HCT116 (cell line): ENCODE data around the gene MRM3. TPM values are rescaled to one million over a fixed set of nuclear protein-coding genes. Genes with fewer than 3 reads are reported as not detected.
"Not testable (repeated sequence)": the region's sequence is repeated elsewhere in the genome, so short reads cannot be mapped to it uniquely, and the experiment has no call there.

ENCODE experiments used
- ATAC-seq: fragments of 200-7000 bp; cut with Tn5 transposase; 2 replicates; pipeline ENCODE4 v1.9.1; 2020; ENCODE audit warnings: mild to moderate bottlenecking, moderate library complexity
- BruUV-seq: library from RNA; stranded (reverse); fragments of 400-500 nt; replicated peaks from 2 replicates; lab custom pipeline; 2021; lab: Mats Ljungman, UMichigan
- CTCF ChIA-PET: fragments of 300-600 bp; sonication (Branson Sonifier 250); formaldehyde crosslinking; loops from one replicate; lab custom pipeline; 2021; ENCODE audit warnings: antibody characterized with exemption; lab: Charles Lee
- POLR2A ChIA-PET: fragments of 300-600, 350-600 bp; sonication (Branson Sonifier 250); formaldehyde crosslinking; loops from one replicate; lab custom pipeline; 2021; ENCODE audit warnings: antibody characterized with exemption; lab: Charles Lee
- RAD21 ChIA-PET, 2 experiments: fragments of 300-600 bp; sonication (Branson Sonifier 250); formaldehyde crosslinking; loops; one replicate each; lab custom pipeline; 2023; ENCODE audit warnings: low total read pairs in 2 of 2; ENCODE audit not compliant: uncharacterized antibody in 2 of 2, unreplicated experiment in 2 of 2, low non-redundant PET in 1 of 2; lab: Charles Lee
- DNase-seq: peaks from one replicate; pipeline ENCODE4 v3.0.0-alpha.2; 2010; ENCODE audit warnings: low read depth, low spot score
- H2AFZ ChIP-seq: fragments of 200-600 bp; shearing (Covaris generic), sonication (generic); 2 replicates; pipeline ENCODE4 v1.6.1; 2017; ENCODE audit warnings: low read depth, mixed run types, mixed read lengths, antibody characterized with exemption, low read length; ENCODE audit not compliant: poor library complexity, severe bottlenecking
- H3K27ac ChIP-seq: 2 replicates; pipeline ENCODE4 v1.5.1; 2012; ENCODE audit warnings: low read depth, low read length
- H3K27me3 ChIP-seq: fragments of 200-600 bp; sonication (generic); 2 replicates; pipeline ENCODE4 v1.6.1; 2016; ENCODE audit warnings: mixed run types, low read length, mixed read lengths; ENCODE audit not compliant: insufficient read depth
- H3K36me3 ChIP-seq, 2 experiments: fragments of 200-500 bp in 1 of 2; fragments of 200-600 bp in 1 of 2; sonication (Bioruptor generic) in 1 of 2; sonication (generic) in 1 of 2; 2 replicates each; pipeline versions ENCODE4 v1.5.1 to v1.6.1; 2014 to 2016; ENCODE audit warnings: low read length in 2 of 2, inconsistent platforms in 1 of 2, mixed read lengths in 1 of 2, mixed run types in 1 of 2; ENCODE audit not compliant: insufficient read depth in 2 of 2, control insufficient read depth in 1 of 2
- H3K4me1 ChIP-seq, 2 experiments: fragments of 200-600 bp in 1 of 2; sonication (generic) in 1 of 2; 2 replicates each; pipeline versions ENCODE4 v1.5.1 to v1.6.1; 2012 to 2017; ENCODE audit warnings: low read length in 2 of 2, inconsistent platforms in 1 of 2, mild to moderate bottlenecking in 1 of 2, mixed read lengths in 1 of 2, mixed run types in 1 of 2, moderate library complexity in 1 of 2; ENCODE audit not compliant: insufficient read depth in 2 of 2, control insufficient read depth in 1 of 2
- H3K4me2 ChIP-seq: fragments of 200-600 bp; sonication (generic); 2 replicates; pipeline ENCODE4 v1.6.1; 2017; ENCODE audit warnings: mixed run types, low read length, mixed read lengths
- H3K4me3 ChIP-seq, 2 experiments: fragments of 200-600 bp in 1 of 2; sonication (generic) in 1 of 2; replicated peaks in 1 of 2; 2 replicates each; pipeline ENCODE4 v1.5.1; 2011 to 2016; ENCODE audit warnings: low read length in 2 of 2, control low read depth in 1 of 2, low read depth in 1 of 2, mild to moderate bottlenecking in 1 of 2, mixed read lengths in 1 of 2, mixed run types in 1 of 2
- H3K79me2 ChIP-seq: fragments of 200-600 bp; sonication (generic); 2 replicates; pipeline ENCODE4 v1.6.1; 2017; ENCODE audit warnings: mild to moderate bottlenecking, mixed run types, low read length, moderate library complexity, mixed read lengths; ENCODE audit not compliant: insufficient read depth
- H3K9ac ChIP-seq: fragments of 200-600 bp; sonication (generic); 2 replicates; pipeline ENCODE4 v1.6.1; 2016; ENCODE audit warnings: low read length, mixed read lengths
- H3K9me2 ChIP-seq: fragments of 200-600 bp; sonication (generic), shearing (Covaris generic); 2 replicates; pipeline ENCODE4 v1.6.1; 2017; ENCODE audit warnings: mixed run types, mild to moderate bottlenecking, moderate library complexity; ENCODE audit not compliant: insufficient read depth
- H3K9me3 ChIP-seq, 2 experiments: fragments of 200-500 bp in 1 of 2; fragments of 200-600 bp in 1 of 2; sonication (Bioruptor generic) in 1 of 2; sonication (generic) in 1 of 2; 2 replicates each; pipeline ENCODE4 v1.6.1; 2014 to 2017; ENCODE audit warnings: low read length in 2 of 2, mixed read lengths in 2 of 2, inconsistent platforms in 1 of 2, low read depth in 1 of 2, mild to moderate bottlenecking in 1 of 2, mixed run types in 1 of 2, moderate library complexity in 1 of 2; ENCODE audit not compliant: control insufficient read depth in 1 of 2, insufficient read depth in 1 of 2
- H4K20me1 ChIP-seq: fragments of 200-600 bp; sonication (generic), shearing (Covaris generic); 2 replicates; pipeline ENCODE4 v1.6.1; 2017; ENCODE audit warnings: mixed run types, mild to moderate bottlenecking, moderate library complexity; ENCODE audit not compliant: insufficient read depth
- CEBPB ChIP-seq: IDR thresholded peaks from 2 replicates; pipeline ENCODE4 v1.6.1; 2012; ENCODE audit warnings: low read depth
- CTCF ChIP-seq, 3 experiments: fragments of 200-600 bp in 1 of 3; sonication (generic) in 1 of 3; IDR thresholded peaks in 2 of 3; conservative IDR thresholded peaks in 1 of 3; 2 replicates each; pipeline ENCODE4 v1.5.1; 2012 to 2017; ENCODE audit warnings: low read depth in 2 of 3, low read length in 2 of 3, antibody characterized with exemption in 1 of 3, borderline replicate concordance in 1 of 3, control low read depth in 1 of 3, mild to moderate bottlenecking in 1 of 3, mixed read lengths in 1 of 3, mixed run types in 1 of 3, moderate library complexity in 1 of 3; ENCODE audit not compliant: insufficient read depth in 1 of 3
- EGR1 ChIP-seq: IDR thresholded peaks from 2 replicates; pipeline ENCODE4 v1.6.1; 2012; ENCODE audit warnings: low read depth
- EZH2phosphoT487 ChIP-seq: fragments of 200-600 bp; IDR thresholded peaks from 2 replicates; pipeline ENCODE4 v1.6.1; 2018; ENCODE audit warnings: antibody characterized with exemption, borderline replicate concordance
- JUND ChIP-seq: IDR thresholded peaks from 2 replicates; pipeline ENCODE4 v1.6.1; 2012
- POLR2AphosphoS5 ChIP-seq: IDR thresholded peaks from 2 replicates; pipeline ENCODE4 v1.6.1; 2011; ENCODE audit warnings: mild to moderate bottlenecking, low read depth, low read length, moderate library complexity
- RAD21 ChIP-seq: IDR thresholded peaks from 2 replicates; pipeline ENCODE4 v1.6.1; 2012; ENCODE audit warnings: low read depth, mild to moderate bottlenecking
- SIN3A ChIP-seq: IDR thresholded peaks from 2 replicates; pipeline ENCODE4 v1.6.1; 2012; ENCODE audit warnings: low read depth
- YY1 ChIP-seq: IDR thresholded peaks from 2 replicates; pipeline ENCODE4 v1.6.1; 2011; ENCODE audit warnings: low read length, low read depth, moderate library complexity, mild to moderate bottlenecking; ENCODE audit not compliant: insufficient replicate concordance; ENCODE audit errors: extremely low read depth
- ZBTB33 ChIP-seq: IDR thresholded peaks from 2 replicates; pipeline ENCODE4 v1.6.1; 2011; ENCODE audit warnings: mild to moderate bottlenecking, low read length, moderate library complexity; ENCODE audit not compliant: insufficient replicate concordance; ENCODE audit errors: extremely low read depth
- ZFX ChIP-seq: fragments of 450-650 bp; IDR thresholded peaks from 2 replicates; pipeline ENCODE4 v1.6.1; 2017
- ZNF274 ChIP-seq: fragments of 200-500 bp; sonication (Bioruptor generic); IDR thresholded peaks from 2 replicates; pipeline ENCODE4 v1.6.1; 2014; ENCODE audit warnings: mild to moderate bottlenecking, low read depth, low read length, inconsistent platforms
- intact Hi-C: fragments of 100-400 bp; cut with micrococcal nuclease; formaldehyde crosslinking; loops from 2 replicates; pipeline ENCODE4 v1.10.0; 2022
- total RNA-seq: library from RNA; stranded (reverse); gene quantifications from one replicate; pipeline ENCODE4 v1.2.1, GENCODE V29; 2021; ENCODE audit not compliant: unreplicated experiment
- TF ChIP-seq, protein P1 (sequence below): IDR thresholded peaks from 2 replicates; pipeline ENCODE4 v1.6.1; 2012; ENCODE audit warnings: low read depth

Gene MRM3
- total RNA-seq, 1 experiment from 2014 or later, result 32.6 TPM

GRCh38 chr17:753418-753817 is 28.7 kb upstream of the MRM3 start:
- H3K36me3 ChIP-seq, result peaks cover 0 to under 1% of the 10 kb centered on the region in 2 experiments; a peak in 2 of 4 replicates
- H2AFZ ChIP-seq, result no peak overlapping the region
- no peak for TF ChIP-seq YY1
- no peak for TF ChIP-seq ZBTB33
- no peak for TF ChIP-seq RAD21
- no peak for TF ChIP-seq ZNF274
- no peak for TF ChIP-seq CEBPB
- TF ChIP-seq SIN3A, result no peak
- no peak for TF ChIP-seq EGR1
- TF ChIP-seq ZFX, result no peak
- TF ChIP-seq EZH2phosphoT487, result no peak
- TF ChIP-seq, protein P1, sequence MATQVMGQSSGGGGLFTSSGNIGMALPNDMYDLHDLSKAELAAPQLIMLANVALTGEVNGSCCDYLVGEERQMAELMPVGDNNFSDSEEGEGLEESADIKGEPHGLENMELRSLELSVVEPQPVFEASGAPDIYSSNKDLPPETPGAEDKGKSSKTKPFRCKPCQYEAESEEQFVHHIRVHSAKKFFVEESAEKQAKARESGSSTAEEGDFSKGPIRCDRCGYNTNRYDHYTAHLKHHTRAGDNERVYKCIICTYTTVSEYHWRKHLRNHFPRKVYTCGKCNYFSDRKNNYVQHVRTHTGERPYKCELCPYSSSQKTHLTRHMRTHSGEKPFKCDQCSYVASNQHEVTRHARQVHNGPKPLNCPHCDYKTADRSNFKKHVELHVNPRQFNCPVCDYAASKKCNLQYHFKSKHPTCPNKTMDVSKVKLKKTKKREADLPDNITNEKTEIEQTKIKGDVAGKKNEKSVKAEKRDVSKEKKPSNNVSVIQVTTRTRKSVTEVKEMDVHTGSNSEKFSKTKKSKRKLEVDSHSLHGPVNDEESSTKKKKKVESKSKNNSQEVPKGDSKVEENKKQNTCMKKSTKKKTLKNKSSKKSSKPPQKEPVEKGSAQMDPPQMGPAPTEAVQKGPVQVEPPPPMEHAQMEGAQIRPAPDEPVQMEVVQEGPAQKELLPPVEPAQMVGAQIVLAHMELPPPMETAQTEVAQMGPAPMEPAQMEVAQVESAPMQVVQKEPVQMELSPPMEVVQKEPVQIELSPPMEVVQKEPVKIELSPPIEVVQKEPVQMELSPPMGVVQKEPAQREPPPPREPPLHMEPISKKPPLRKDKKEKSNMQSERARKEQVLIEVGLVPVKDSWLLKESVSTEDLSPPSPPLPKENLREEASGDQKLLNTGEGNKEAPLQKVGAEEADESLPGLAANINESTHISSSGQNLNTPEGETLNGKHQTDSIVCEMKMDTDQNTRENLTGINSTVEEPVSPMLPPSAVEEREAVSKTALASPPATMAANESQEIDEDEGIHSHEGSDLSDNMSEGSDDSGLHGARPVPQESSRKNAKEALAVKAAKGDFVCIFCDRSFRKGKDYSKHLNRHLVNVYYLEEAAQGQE, result no peak
- TF ChIP-seq POLR2AphosphoS5, result no peak
- no peak for TF ChIP-seq CTCF (IDR thresholded peaks at IDR 0.05 in 2 of 3, conservative IDR thresholded peaks at IDR 0.05 in 1 of 3; ENCODE audit: borderline replicate concordance in 1 of 3, insufficient read depth in 1 of 3, low read depth in 2 of 3, low read length in 2 of 3)
- no peak for TF ChIP-seq JUND
- peaks cover 32% of the 10 kb centered on the region for H3K79me2 ChIP-seq
- ChIA-PET POLR2A (no interaction called here), CTCF (interaction anchor here (1.6 kb wide), 1 partner anchor 341 kb away, joined by 7 read pairs; no protein-coding TSS in a partner anchor), RAD21 (no interaction called here)
- no peaks in the 10 kb centered on the region for H3K27me3 ChIP-seq
- no peak for ATAC-seq
- H3K27ac ChIP-seq, result no peak overlapping the region
- no peak overlapping the region for H3K4me3 ChIP-seq
- peaks cover 12 to 19% of the 10 kb centered on the region in 2 experiments for H3K4me1 ChIP-seq
- no peaks in the 10 kb centered on the region for H4K20me1 ChIP-seq
- no peaks in the 10 kb centered on the region for H3K9me2 ChIP-seq
- DNase-seq, result no peak
- H3K9me3 ChIP-seq, result no peaks in the 10 kb centered on the region
- intact Hi-C loops, result no loop called here
- no peak overlapping the region for H3K9ac ChIP-seq
- H3K4me2 ChIP-seq, result no peak overlapping the region
- no TSS peak for BruUV-seq

GRCh38 chr17:755319-755961 is 26.7 kb upstream of the MRM3 start:
- CTCF ChIA-PET, result interaction anchor here (0.7 kb wide), 1 partner anchor 87 kb away, joined by 3 read pairs; no protein-coding TSS in a partner anchor
- H2AFZ ChIP-seq, H3K36me3 ChIP-seq, H3K27ac ChIP-seq, POLR2A ChIA-PET, DNase-seq, H3K9ac ChIP-seq, intact Hi-C loops, RAD21 ChIA-PET, H4K20me1 ChIP-seq, BruUV-seq, H3K9me3 ChIP-seq, ATAC-seq, H3K9me2 ChIP-seq, H3K4me3 ChIP-seq, H3K27me3 ChIP-seq, H3K4me2 ChIP-seq: not testable (repeated sequence)
- Histone ChIP-seq H3K4me1 (peaks cover 9 to 16% of the 10 kb centered on the region in 2 experiments), H3K79me2 (peaks cover 15% of the 10 kb centered on the region)
